Vagina (tissue), 2 donors: ENCODE measurements around the gene F7.

Experiments used
- CTCF ChIP-seq, 3 experiments: fragments of 450-650 bp in 2 of 3; fragments of 200-600 bp in 1 of 3; sonication (generic) in 1 of 3; IDR thresholded peaks; one replicate each; pipeline ENCODE4 v1.5.1; 2017 to 2019; ENCODE audit warnings: antibody characterized with exemption in 3 of 3, mild to moderate bottlenecking in 2 of 3, moderate library complexity in 2 of 3
- POLR2A ChIP-seq, 2 donors: fragments of 450-650 bp; IDR thresholded peaks; one replicate each; pipeline ENCODE4 v1.6.1; 2017; ENCODE audit warnings: antibody characterized with exemption in 2 of 2, mild to moderate bottlenecking in 2 of 2, moderate library complexity in 2 of 2

DNA sequence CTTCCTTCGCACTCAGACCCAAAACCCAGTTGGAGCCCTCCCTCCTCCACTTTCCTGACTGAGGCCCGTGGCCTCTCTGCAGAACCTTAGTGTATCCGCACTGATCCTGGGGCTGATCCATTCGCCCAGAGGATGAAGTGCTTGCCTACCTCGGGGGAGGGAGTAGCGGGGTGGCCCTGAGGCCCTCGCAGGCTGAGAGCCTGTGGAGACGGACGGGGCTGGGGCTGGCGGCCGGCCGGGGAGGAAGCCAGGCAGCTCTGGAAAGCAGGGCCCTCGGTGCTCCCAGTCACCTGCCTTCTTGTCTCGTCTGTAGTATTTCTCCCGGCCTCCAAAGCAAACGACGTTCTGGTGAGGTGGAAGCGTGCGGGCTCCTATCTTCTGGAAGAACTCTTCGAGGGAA is 54.1 kb downstream of the F7 start:
- TF ChIP-seq POLR2A (IDR thresholded peaks at IDR 0.05), result no peak
- TF ChIP-seq CTCF (IDR thresholded peaks at IDR 0.05), result no peak
